Measurements from ENCODE around the gene CHST9. TPM values are rescaled to one million over a fixed set of nuclear protein-coding genes. Genes with fewer than 3 reads are reported as not detected.

Gene CHST9
- polyA plus RNA-seq, 1 donor from 2014 or later: 0.32 TPM

GRCh38 chr18:26922313-26922712, 262.8 kb downstream of the CHST9 start:
- H4K20me1 ChIP-seq (ENCODE audit: insufficient read depth): no peaks in the 10 kb centered on the region
- no peak overlapping the region for H2AFZ ChIP-seq (ENCODE audit: low read depth, low read length)
- H3K9ac ChIP-seq (ENCODE audit: low read length): no peak overlapping the region
- no peaks in the 10 kb centered on the region for H3K36me3 ChIP-seq (ENCODE audit: insufficient read depth, low read length)
- no peak overlapping the region for H3K4me2 ChIP-seq (ENCODE audit: low read length)
- H3K27me3 ChIP-seq (ENCODE audit: insufficient read depth, low read depth, low read length): no peaks in the 10 kb centered on the region
- TF ChIP-seq REST (IDR thresholded peaks at IDR 0.05; ENCODE audit: borderline replicate concordance) (no peak), MXI1 (conservative IDR thresholded peaks at IDR 0.05; ENCODE audit: poor library complexity, severe bottlenecking) (no peak), POLR2AphosphoS5 (IDR thresholded peaks at IDR 0.05) (no peak), EZH2 (IDR thresholded peaks at IDR 0.05; ENCODE audit: borderline replicate concordance, insufficient read depth, low read length, poor library complexity, severe bottlenecking) (no peak), RAD21 (conservative IDR thresholded peaks at IDR 0.05) (no peak), EP300 (conservative IDR thresholded peaks at IDR 0.05; ENCODE audit: poor library complexity, severe bottlenecking) (no peak), SMC3 (conservative IDR thresholded peaks at IDR 0.05; ENCODE audit: poor library complexity) (no peak), TAF1 (IDR thresholded peaks at IDR 0.05; ENCODE audit: low read depth) (no peak)
- TF ChIP-seq, protein P1, sequence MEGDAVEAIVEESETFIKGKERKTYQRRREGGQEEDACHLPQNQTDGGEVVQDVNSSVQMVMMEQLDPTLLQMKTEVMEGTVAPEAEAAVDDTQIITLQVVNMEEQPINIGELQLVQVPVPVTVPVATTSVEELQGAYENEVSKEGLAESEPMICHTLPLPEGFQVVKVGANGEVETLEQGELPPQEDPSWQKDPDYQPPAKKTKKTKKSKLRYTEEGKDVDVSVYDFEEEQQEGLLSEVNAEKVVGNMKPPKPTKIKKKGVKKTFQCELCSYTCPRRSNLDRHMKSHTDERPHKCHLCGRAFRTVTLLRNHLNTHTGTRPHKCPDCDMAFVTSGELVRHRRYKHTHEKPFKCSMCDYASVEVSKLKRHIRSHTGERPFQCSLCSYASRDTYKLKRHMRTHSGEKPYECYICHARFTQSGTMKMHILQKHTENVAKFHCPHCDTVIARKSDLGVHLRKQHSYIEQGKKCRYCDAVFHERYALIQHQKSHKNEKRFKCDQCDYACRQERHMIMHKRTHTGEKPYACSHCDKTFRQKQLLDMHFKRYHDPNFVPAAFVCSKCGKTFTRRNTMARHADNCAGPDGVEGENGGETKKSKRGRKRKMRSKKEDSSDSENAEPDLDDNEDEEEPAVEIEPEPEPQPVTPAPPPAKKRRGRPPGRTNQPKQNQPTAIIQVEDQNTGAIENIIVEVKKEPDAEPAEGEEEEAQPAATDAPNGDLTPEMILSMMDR (IDR thresholded peaks at IDR 0.05; ENCODE audit: poor library complexity, severe bottlenecking): no peak
- no peaks in the 10 kb centered on the region for H3K79me2 ChIP-seq (replicated peaks; ENCODE audit: insufficient read depth, low read length)
- H3K4me3 ChIP-seq (ENCODE audit: low read length): no peak overlapping the region
- no peaks in the 10 kb centered on the region for H3K9me3 ChIP-seq (ENCODE audit: low read length)
- no peaks in the 10 kb centered on the region for H3F3A ChIP-seq (ENCODE audit: insufficient read depth, low read length, poor library complexity, severe bottlenecking)
- H3K9me2 ChIP-seq (ENCODE audit: insufficient read depth, low read length): no peaks in the 10 kb centered on the region
- no peak overlapping the region for H3K27ac ChIP-seq (ENCODE audit: low read length)

GRCh38 chr18:26920644-26921043, 264.5 kb downstream of the CHST9 start:
- H3K9me3 ChIP-seq (ENCODE audit: low read length): no peaks in the 10 kb centered on the region
- no peaks in the 10 kb centered on the region for H3F3A ChIP-seq (ENCODE audit: insufficient read depth, low read length, poor library complexity, severe bottlenecking)
- no peak overlapping the region for H3K27ac ChIP-seq (ENCODE audit: low read length)
- no peaks in the 10 kb centered on the region for H3K79me2 ChIP-seq (replicated peaks; ENCODE audit: insufficient read depth, low read length)
- no peak overlapping the region for H2AFZ ChIP-seq (ENCODE audit: low read depth, low read length)
- TF ChIP-seq EZH2 (IDR thresholded peaks at IDR 0.05; ENCODE audit: borderline replicate concordance, insufficient read depth, low read length, poor library complexity, severe bottlenecking): no peak
- H3K9me2 ChIP-seq (ENCODE audit: insufficient read depth, low read length): no peaks in the 10 kb centered on the region
- no peaks in the 10 kb centered on the region for H3K36me3 ChIP-seq (ENCODE audit: insufficient read depth, low read length)
- H3K9ac ChIP-seq (ENCODE audit: low read length): no peak overlapping the region
- no peak overlapping the region for H3K4me2 ChIP-seq (ENCODE audit: low read length)
- H4K20me1 ChIP-seq (ENCODE audit: insufficient read depth): no peaks in the 10 kb centered on the region
- no peaks in the 10 kb centered on the region for H3K27me3 ChIP-seq (ENCODE audit: insufficient read depth, low read depth, low read length)
- no peak overlapping the region for H3K4me3 ChIP-seq (ENCODE audit: low read length)

DNA sequence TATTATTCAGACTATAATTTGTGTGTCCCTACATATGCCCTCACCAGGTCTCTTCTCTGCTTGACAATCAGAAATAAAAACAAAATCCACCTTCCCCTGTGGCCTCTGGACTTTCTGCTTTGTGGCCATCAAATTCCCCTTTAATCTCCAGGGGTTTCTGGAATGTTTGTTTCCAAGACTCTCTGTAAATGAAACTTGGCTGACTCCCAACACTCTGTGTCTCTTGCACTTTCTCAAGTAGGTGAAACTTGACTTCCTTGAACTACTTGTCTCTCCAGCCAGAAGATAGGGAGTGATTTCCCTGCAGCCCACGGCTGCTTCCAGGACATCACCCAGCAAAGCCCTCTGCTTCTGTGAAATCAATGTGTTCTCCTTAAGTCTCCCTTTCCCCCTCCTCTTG, 265.5 kb downstream of the CHST9 start:
- Histone ChIP-seq H3K4me2 (ENCODE audit: low read length) (no peak overlapping the region), H3K79me2 (replicated peaks; ENCODE audit: insufficient read depth, low read length) (no peaks in the 10 kb centered on the region), H3K4me3 (ENCODE audit: low read length) (no peak overlapping the region), H4K20me1 (ENCODE audit: insufficient read depth) (no peaks in the 10 kb centered on the region), H3K9me3 (ENCODE audit: low read length) (no peaks in the 10 kb centered on the region), H3K27me3 (ENCODE audit: insufficient read depth, low read depth, low read length) (no peaks in the 10 kb centered on the region), H3K9ac (ENCODE audit: low read length) (no peak overlapping the region), H3K9me2 (ENCODE audit: insufficient read depth, low read length) (no peaks in the 10 kb centered on the region), H3K27ac (ENCODE audit: low read length) (no peak overlapping the region), H2AFZ (ENCODE audit: low read depth, low read length) (no peak overlapping the region), H3F3A (ENCODE audit: insufficient read depth, low read length, poor library complexity, severe bottlenecking) (no peaks in the 10 kb centered on the region), H3K36me3 (ENCODE audit: insufficient read depth, low read length) (no peaks in the 10 kb centered on the region)
- TF ChIP-seq, protein P1 (IDR thresholded peaks at IDR 0.05; ENCODE audit: poor library complexity, severe bottlenecking): no peak
- TF ChIP-seq EZH2 (IDR thresholded peaks at IDR 0.05; ENCODE audit: borderline replicate concordance, insufficient read depth, low read length, poor library complexity, severe bottlenecking) (no peak), SMC3 (conservative IDR thresholded peaks at IDR 0.05; ENCODE audit: poor library complexity) (no peak), EP300 (conservative IDR thresholded peaks at IDR 0.05; ENCODE audit: poor library complexity, severe bottlenecking) (no peak), MXI1 (conservative IDR thresholded peaks at IDR 0.05; ENCODE audit: poor library complexity, severe bottlenecking) (no peak), RAD21 (conservative IDR thresholded peaks at IDR 0.05) (no peak), POLR2AphosphoS5 (IDR thresholded peaks at IDR 0.05) (no peak), TAF1 (IDR thresholded peaks at IDR 0.05; ENCODE audit: low read depth) (no peak), REST (IDR thresholded peaks at IDR 0.05; ENCODE audit: borderline replicate concordance) (no peak)

Data from neural cell (in vitro differentiated cells).